IPS-NIHi11 (cell line): ENCODE data around the gene HBZ.
"Not testable (repeated sequence)": the region's sequence is repeated elsewhere in the genome, so short reads cannot be mapped to it uniquely, and the experiment has no call there.

Experiments used
- DNase-seq: peaks from one replicate; pipeline ENCODE4 v3.0.0; 2012; ENCODE audit warnings: mixed read lengths, low spot score

The HBZ gene

GRCh38 chr16:152141-153128, at the start of gene HBZ:
Gene HBZ (plus strand): TSS chr16:152644. CDS start chr16:152910, 266 bp downstream.
- DNase-seq: no peak

- DNase-seq: no peak
Observed at GRCh38 chr16:104355-104754, 48.1 kb upstream of the HBZ start.

GRCh38 chr16:104928-105327, 47.5 kb upstream of the HBZ start:
- no peak for DNase-seq

GRCh38 chr16:105521-105920, 46.9 kb upstream of the HBZ start:
- DNase-seq: no peak

- DNase-seq: peak; percentile 84
Observed at GRCh38 chr16:106623-107324, 45.7 kb upstream of the HBZ start.

- no peak for DNase-seq
Observed at GRCh38 chr16:112153-112840, 40.1 kb upstream of the HBZ start.

- DNase-seq: no peak
Observed at GRCh38 chr16:114327-114726, 38.1 kb upstream of the HBZ start.

GRCh38 chr16:116015-116414, 36.4 kb upstream of the HBZ start:
- DNase-seq: no peak

GRCh38 chr16:117379-118365, 34.8 kb upstream of the HBZ start:
- DNase-seq: peak; percentile 91

GRCh38 chr16:118857-119256, 33.6 kb upstream of the HBZ start:
- DNase-seq: no peak

GRCh38 chr16:119295-119694, 33.1 kb upstream of the HBZ start:
- DNase-seq: no peak

GRCh38 chr16:119835-120491, 32.5 kb upstream of the HBZ start:
- no peak for DNase-seq

GRCh38 chr16:120756-121155, 31.7 kb upstream of the HBZ start:
- no peak for DNase-seq

- DNase-seq: no peak
Observed at GRCh38 chr16:122361-122760, 30.1 kb upstream of the HBZ start.

- DNase-seq: not testable (repeated sequence)
Observed at GRCh38 chr16:123558-124350, 28.7 kb upstream of the HBZ start.

- DNase-seq: no peak
Observed at GRCh38 chr16:125011-125410, 27.4 kb upstream of the HBZ start.

- DNase-seq: no peak
Observed at GRCh38 chr16:129075-129474, 23.4 kb upstream of the HBZ start.

GRCh38 chr16:130533-131173, 21.8 kb upstream of the HBZ start:
- no peak for DNase-seq

- no peak for DNase-seq
Observed at GRCh38 chr16:132120-132519, 20.3 kb upstream of the HBZ start.
